Activated CD4-positive, alpha-beta memory T cell treated with anti-CD3 and anti-CD28 coated beads, Interleukin-2, amount 10 ng/mL, durations not matched to agents 7 days and 5 days (primary cell): ENCODE data around the gene WDFY2. TPM values are rescaled to one million over a fixed set of nuclear protein-coding genes. Genes with fewer than 3 reads are reported as not detected.
"Not testable (repeated sequence)": the region's sequence is repeated elsewhere in the genome, so short reads cannot be mapped to it uniquely, and the experiment has no call there.

ENCODE experiments used
- CTCF ChIA-PET: fragments of 350-600 bp; sonication (Branson Sonifier 250); formaldehyde crosslinking; loops from one replicate; lab custom pipeline; 2021; ENCODE audit warnings: antibody characterized with exemption, inconsistent platforms; lab: Charles Lee
- POLR2A ChIA-PET: fragments of 350-600 bp; sonication (Branson Sonifier 250); formaldehyde crosslinking; loops from one replicate; lab custom pipeline; 2021; ENCODE audit warnings: antibody characterized with exemption; lab: Charles Lee
- DNase-seq: peaks from one replicate; pipeline ENCODE4 v3.0.0-alpha.2; 2020
- H3K27ac Mint-ChIP-seq: one replicate; pipeline ENCODE4 v1.8.0; 2021; ENCODE audit warnings: mild to moderate bottlenecking, mixed read lengths
- H3K27me3 Mint-ChIP-seq: one replicate; pipeline ENCODE4 v1.8.0; 2021; ENCODE audit warnings: mixed read lengths
- H3K36me3 Mint-ChIP-seq: one replicate; pipeline ENCODE4 v1.8.0; 2021; ENCODE audit warnings: low read depth, mixed read lengths
- H3K4me1 Mint-ChIP-seq: one replicate; pipeline ENCODE4 v1.8.0; 2021; ENCODE audit warnings: mixed read lengths
- H3K4me3 Mint-ChIP-seq: one replicate; pipeline ENCODE4 v1.8.0; 2021; ENCODE audit warnings: mild to moderate bottlenecking, mixed read lengths
- H3K9me3 Mint-ChIP-seq: one replicate; pipeline ENCODE4 v1.8.0; 2021; ENCODE audit warnings: mixed read lengths
- total RNA-seq, 2 experiments: library from RNA; stranded (reverse); gene quantifications; one replicate each; pipeline ENCODE4 v1.2.3, GENCODE V29; 2021

WDFY2 gene
- total RNA-seq, 2 experiments from 2014 or later = 12.2 to 14.1 TPM

- DNase-seq = no peak
- no peaks in the 10 kb centered on the region for H3K9me3 Mint-ChIP-seq
- no peaks in the 10 kb centered on the region for H3K36me3 Mint-ChIP-seq
- peaks cover 21% of the 10 kb centered on the region for H3K27me3 Mint-ChIP-seq
- no peak overlapping the region for H3K27ac Mint-ChIP-seq
- CTCF ChIA-PET = no interaction called here
- no peak overlapping the region for H3K4me3 Mint-ChIP-seq
- POLR2A ChIA-PET = interaction anchor here (3.7 kb wide), 1 partner anchor 128 kb away, joined by 52 read pairs; the partner anchor contains the start of gene INTS6
- H3K4me1 Mint-ChIP-seq = peaks cover 24% of the 10 kb centered on the region
Measured at GRCh38 chr13:51581148-51581820, 3.0 kb upstream of the WDFY2 start.

- Mint-ChIP-seq H3K4me3 (peak overlapping the region; percentile 86), H3K36me3 (peaks cover 6% of the 10 kb centered on the region), H3K27ac (peak overlapping the region; percentile 93), H3K9me3 (no peaks in the 10 kb centered on the region), H3K4me1 (peaks cover 38% of the 10 kb centered on the region), H3K27me3 (peaks cover 10% of the 10 kb centered on the region)
- CTCF ChIA-PET = interaction anchor here (1.1 kb wide), 2 partner anchors 129 to 130 kb away, joined by 3 to 4 read pairs; partner anchors contain the start of gene INTS6
- no peak for DNase-seq
- POLR2A ChIA-PET = interaction anchor here (0.7 to 3.7 kb wide), 8 partner anchors 23 to 181 kb away, joined by 3 to 52 read pairs (median 4); partner anchors contain the start of gene INTS6
Measured at GRCh38 chr13:51583469-51583874, 790 bp upstream of the WDFY2 start.

GRCh38 chr13:51584731-51585672 lies 740 bp downstream of the WDFY2 start:
- Mint-ChIP-seq H3K27me3 (peaks cover 6% of the 10 kb centered on the region), H3K4me1 (peaks cover 50% of the 10 kb centered on the region), H3K9me3 (no peaks in the 10 kb centered on the region), H3K4me3 (peak overlapping the region; percentile 86), H3K36me3 (peaks cover 10% of the 10 kb centered on the region), H3K27ac (peak overlapping the region; percentile 93)
- CTCF ChIA-PET = interaction anchor here (0.8 to 3.3 kb wide), 11 partner anchors 17 to 299 kb away, joined by 3 to 25 read pairs (median 3); partner anchors contain the start of gene INTS6
- DNase-seq = peak; percentile 77
- POLR2A ChIA-PET = interaction anchor here (0.8 to 4.0 kb wide), 16 partner anchors 11 to 609 kb away, joined by 3 to 109 read pairs (median 4); partner anchors contain the start of gene INTS6

GRCh38 chr13:51585696-51586095 lies 1.4 kb downstream of the WDFY2 start:
- no peak for DNase-seq
- peaks cover 10% of the 10 kb centered on the region for H3K36me3 Mint-ChIP-seq
- peaks cover 57% of the 10 kb centered on the region for H3K4me1 Mint-ChIP-seq
- H3K9me3 Mint-ChIP-seq = no peaks in the 10 kb centered on the region
- H3K27me3 Mint-ChIP-seq = peaks cover 2% of the 10 kb centered on the region
- POLR2A ChIA-PET = interaction anchor here (0.6 to 4.0 kb wide), 18 partner anchors 10 to 608 kb away, joined by 3 to 109 read pairs (median 4); partner anchors contain the start of gene INTS6
- peak overlapping the region; percentile 93 for H3K27ac Mint-ChIP-seq
- CTCF ChIA-PET = interaction anchor here (0.8 to 3.3 kb wide), 11 partner anchors 16 to 300 kb away, joined by 3 to 25 read pairs (median 3); partner anchors contain the start of gene INTS6
- peak overlapping the region; percentile 86 for H3K4me3 Mint-ChIP-seq

GRCh38 chr13:51587372-51587771 lies 3.1 kb downstream of the WDFY2 start:
- Mint-ChIP-seq H3K27me3 (no peaks in the 10 kb centered on the region), H3K4me3 (no peak overlapping the region), H3K36me3 (peaks cover 10% of the 10 kb centered on the region), H3K27ac (no peak overlapping the region), H3K9me3 (no peaks in the 10 kb centered on the region), H3K4me1 (peaks cover 63% of the 10 kb centered on the region)
- CTCF ChIA-PET = interaction anchor here (0.6 to 3.3 kb wide), 3 partner anchors 10 to 211 kb away, joined by 3 to 25 read pairs (median 4); no protein-coding TSS in a partner anchor
- DNase-seq = no peak
- POLR2A ChIA-PET = interaction anchor here (1.3 to 4.0 kb wide), 3 partner anchors 27 to 210 kb away, joined by 4 to 109 read pairs (median 17); partner anchors contain the start of gene INTS6

GRCh38 chr13:51588406-51588949 lies 4.2 kb downstream of the WDFY2 start:
- no peaks in the 10 kb centered on the region for H3K9me3 Mint-ChIP-seq
- no peak overlapping the region for H3K4me3 Mint-ChIP-seq
- no peak for DNase-seq
- H3K27me3 Mint-ChIP-seq = no peaks in the 10 kb centered on the region
- peaks cover 54% of the 10 kb centered on the region for H3K4me1 Mint-ChIP-seq
- H3K27ac Mint-ChIP-seq = no peak overlapping the region
- ChIA-PET POLR2A (interaction anchor here (4.0 kb wide), 1 partner anchor 136 kb away, joined by 109 read pairs; the partner anchor contains the start of gene INTS6), CTCF (no interaction called here)
- peaks cover 10% of the 10 kb centered on the region for H3K36me3 Mint-ChIP-seq

- Mint-ChIP-seq H3K9me3 (no peaks in the 10 kb centered on the region), H3K4me1 (peaks cover 52% of the 10 kb centered on the region), H3K36me3 (peaks cover 13% of the 10 kb centered on the region), H3K4me3 (no peak overlapping the region), H3K27me3 (no peaks in the 10 kb centered on the region), H3K27ac (no peak overlapping the region)
- ChIA-PET POLR2A (interaction anchor here (0.8 to 1.6 kb wide), 2 partner anchors 55 to 137 kb away, joined by 3 to 6 read pairs; partner anchors contain the start of gene INTS6), CTCF (no interaction called here)
- no peak for DNase-seq
Measured at GRCh38 chr13:51589793-51590192, 5.5 kb downstream of the WDFY2 start.

- H3K4me3 Mint-ChIP-seq = no peak overlapping the region
- H3K4me1 Mint-ChIP-seq = peaks cover 51% of the 10 kb centered on the region
- ChIA-PET CTCF (no interaction called here), POLR2A (interaction anchor here (0.8 to 1.6 kb wide), 3 partner anchors 54 to 137 kb away, joined by 3 to 6 read pairs (median 3); partner anchors contain the start of gene INTS6)
- H3K9me3 Mint-ChIP-seq = no peaks in the 10 kb centered on the region
- no peaks in the 10 kb centered on the region for H3K27me3 Mint-ChIP-seq
- DNase-seq = no peak
- peak overlapping the region; percentile 18 for H3K27ac Mint-ChIP-seq
- peaks cover 19% of the 10 kb centered on the region for H3K36me3 Mint-ChIP-seq
Measured at GRCh38 chr13:51590231-51590970, 6.1 kb downstream of the WDFY2 start.

- no peak for DNase-seq
- H3K4me1 Mint-ChIP-seq = peaks cover 44% of the 10 kb centered on the region
- H3K36me3 Mint-ChIP-seq = peaks cover 20% of the 10 kb centered on the region
- ChIA-PET CTCF (no interaction called here), POLR2A (interaction anchor here (0.9 to 1.6 kb wide), 2 partner anchors 53 to 138 kb away, joined by 3 to 6 read pairs; partner anchors contain the start of gene INTS6)
- no peak overlapping the region for H3K27ac Mint-ChIP-seq
- H3K9me3 Mint-ChIP-seq = no peaks in the 10 kb centered on the region
- no peaks in the 10 kb centered on the region for H3K27me3 Mint-ChIP-seq
- H3K4me3 Mint-ChIP-seq = no peak overlapping the region
Measured at GRCh38 chr13:51590971-51591627, 6.8 kb downstream of the WDFY2 start.

- H3K27ac Mint-ChIP-seq, H3K4me3 Mint-ChIP-seq, CTCF ChIA-PET, POLR2A ChIA-PET, DNase-seq, H3K27me3 Mint-ChIP-seq, H3K9me3 Mint-ChIP-seq: not testable (repeated sequence)
- Mint-ChIP-seq H3K36me3 (peaks cover 20% of the 10 kb centered on the region), H3K4me1 (peaks cover 41% of the 10 kb centered on the region)
Measured at GRCh38 chr13:51591938-51592337, 7.7 kb downstream of the WDFY2 start.

- Mint-ChIP-seq H3K36me3 (peaks cover 11% of the 10 kb centered on the region), H3K4me3 (no peak overlapping the region), H3K27me3 (no peaks in the 10 kb centered on the region), H3K9me3 (no peaks in the 10 kb centered on the region), H3K27ac (no peak overlapping the region), H3K4me1 (peaks cover 24% of the 10 kb centered on the region)
- ChIA-PET CTCF (no interaction called here), POLR2A (no interaction called here)
- no peak for DNase-seq
Measured at GRCh38 chr13:51594432-51594831, 10.2 kb downstream of the WDFY2 start.
